ENCODE data around the gene SYNGR2.

SYNGR2 gene

GRCh38 chr17:78180508-78180907 is 12.1 kb downstream of the SYNGR2 start:
- no peak overlapping the region for H3K4me2 ChIP-seq (ENCODE audit: low read length)
- no peaks in the 10 kb centered on the region for H3K27me3 ChIP-seq (ENCODE audit: control insufficient read depth, insufficient read depth, low read length)
- no peak overlapping the region for H3K4me3 ChIP-seq (ENCODE audit: low read length)
- peaks cover 14% of the 10 kb centered on the region for H3K36me3 ChIP-seq (ENCODE audit: insufficient read depth, low read length)
- H3K4me1 ChIP-seq (ENCODE audit: control insufficient read depth, insufficient read depth, low read length): peaks cover 32% of the 10 kb centered on the region
- H3K9ac ChIP-seq (ENCODE audit: low read depth, low read length): peak overlapping the region; percentile 37
- H3K9me3 ChIP-seq (replicated peaks; ENCODE audit: low read length): no peaks in the 10 kb centered on the region

DNA sequence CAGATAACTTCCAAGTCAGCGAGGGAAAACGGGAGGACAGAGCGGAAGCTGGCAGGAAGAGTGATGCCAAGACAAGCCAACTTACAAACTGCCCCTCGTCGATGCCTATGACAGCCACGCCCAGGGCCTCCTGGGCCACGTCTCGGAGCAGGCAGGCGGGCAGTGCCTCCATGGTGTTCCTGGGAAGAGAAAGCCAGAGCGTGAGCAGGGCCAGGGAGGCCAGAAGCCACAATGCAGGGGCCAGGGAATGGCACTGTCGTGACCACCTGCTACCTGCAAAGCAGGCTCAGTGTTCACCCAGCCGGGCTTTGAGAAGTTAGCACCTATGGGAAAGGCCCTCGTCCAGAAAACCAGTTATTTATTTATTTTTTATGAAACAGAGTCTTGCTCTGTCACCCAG is 14.1 kb downstream of the SYNGR2 start:
- no peak overlapping the region for H3K4me2 ChIP-seq (ENCODE audit: low read length)
- H3K4me1 ChIP-seq (ENCODE audit: control insufficient read depth, insufficient read depth, low read length): peaks cover 43% of the 10 kb centered on the region
- no peaks in the 10 kb centered on the region for H3K27me3 ChIP-seq (ENCODE audit: control insufficient read depth, insufficient read depth, low read length)
- no peaks in the 10 kb centered on the region for H3K9me3 ChIP-seq (replicated peaks; ENCODE audit: low read length)
- peaks cover 14% of the 10 kb centered on the region for H3K36me3 ChIP-seq (ENCODE audit: insufficient read depth, low read length)
- no peak overlapping the region for H3K4me3 ChIP-seq (ENCODE audit: low read length)
- H3K9ac ChIP-seq (ENCODE audit: low read depth, low read length): no peak overlapping the region

DNA sequence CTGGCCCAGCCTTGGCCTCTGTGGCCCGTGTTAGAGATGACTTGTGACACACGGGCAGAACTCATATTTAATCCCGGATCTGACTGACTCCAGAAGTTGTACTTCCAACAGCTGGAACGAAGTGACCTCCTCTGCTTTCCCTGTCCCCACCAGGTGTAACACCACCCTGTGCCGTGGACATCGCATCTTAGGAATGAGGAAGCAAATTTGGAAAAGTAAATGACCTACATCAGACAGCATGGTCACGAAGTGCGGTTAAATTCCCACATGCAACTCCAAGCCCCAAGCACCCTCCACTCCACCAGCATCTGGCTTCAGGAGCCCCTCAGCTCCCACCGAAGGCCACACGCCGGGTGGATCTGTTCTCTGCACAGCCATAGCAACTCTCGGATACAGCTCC is 15.5 kb downstream of the SYNGR2 start:
- no peak overlapping the region for H3K9ac ChIP-seq (ENCODE audit: low read depth, low read length)
- H3K4me1 ChIP-seq (ENCODE audit: control insufficient read depth, insufficient read depth, low read length): peaks cover 48% of the 10 kb centered on the region
- H3K36me3 ChIP-seq (ENCODE audit: insufficient read depth, low read length): peaks cover 10% of the 10 kb centered on the region
- H3K4me3 ChIP-seq (ENCODE audit: low read length): no peak overlapping the region
- H3K27me3 ChIP-seq (ENCODE audit: control insufficient read depth, insufficient read depth, low read length): no peaks in the 10 kb centered on the region
- no peak overlapping the region for H3K4me2 ChIP-seq (ENCODE audit: low read length)
- H3K9me3 ChIP-seq (replicated peaks; ENCODE audit: low read length): no peaks in the 10 kb centered on the region

GRCh38 chr17:78184351-78184750 is 16.0 kb downstream of the SYNGR2 start:
- Histone ChIP-seq H3K27me3 (ENCODE audit: control insufficient read depth, insufficient read depth, low read length) (no peaks in the 10 kb centered on the region), H3K4me1 (ENCODE audit: control insufficient read depth, insufficient read depth, low read length) (peaks cover 43% of the 10 kb centered on the region), H3K36me3 (ENCODE audit: insufficient read depth, low read length) (peaks cover 7% of the 10 kb centered on the region), H3K9ac (ENCODE audit: low read depth, low read length) (no peak overlapping the region), H3K4me3 (ENCODE audit: low read length) (no peak overlapping the region), H3K4me2 (ENCODE audit: low read length) (peak overlapping the region; percentile 99), H3K9me3 (replicated peaks; ENCODE audit: low read length) (no peaks in the 10 kb centered on the region)

- H3K9ac ChIP-seq (ENCODE audit: low read depth, low read length): no peak overlapping the region
- H3K27me3 ChIP-seq (ENCODE audit: control insufficient read depth, insufficient read depth, low read length): no peaks in the 10 kb centered on the region
- no peaks in the 10 kb centered on the region for H3K9me3 ChIP-seq (replicated peaks; ENCODE audit: low read length)
- H3K4me3 ChIP-seq (ENCODE audit: low read length): no peak overlapping the region
- peaks cover 7% of the 10 kb centered on the region for H3K36me3 ChIP-seq (ENCODE audit: insufficient read depth, low read length)
- peak overlapping the region; percentile 99 for H3K4me2 ChIP-seq (ENCODE audit: low read length)
- H3K4me1 ChIP-seq (ENCODE audit: control insufficient read depth, insufficient read depth, low read length): peaks cover 38% of the 10 kb centered on the region
These were observed 16.5 kb downstream of the SYNGR2 start for GRCh38 chr17:78184868-78185267.

GRCh38 chr17:78185981-78186691 is 17.8 kb downstream of the SYNGR2 start:
- Histone ChIP-seq H3K4me1 (ENCODE audit: control insufficient read depth, insufficient read depth, low read length) (peaks cover 32% of the 10 kb centered on the region), H3K9ac (ENCODE audit: low read depth, low read length) (peak overlapping the region; percentile 87), H3K27me3 (ENCODE audit: control insufficient read depth, insufficient read depth, low read length) (no peaks in the 10 kb centered on the region), H3K4me3 (ENCODE audit: low read length) (peak overlapping the region; percentile 97), H3K9me3 (replicated peaks; ENCODE audit: low read length) (no peaks in the 10 kb centered on the region), H3K36me3 (ENCODE audit: insufficient read depth, low read length) (peaks cover 13% of the 10 kb centered on the region), H3K4me2 (ENCODE audit: low read length) (peak overlapping the region; percentile 99)

DNA sequence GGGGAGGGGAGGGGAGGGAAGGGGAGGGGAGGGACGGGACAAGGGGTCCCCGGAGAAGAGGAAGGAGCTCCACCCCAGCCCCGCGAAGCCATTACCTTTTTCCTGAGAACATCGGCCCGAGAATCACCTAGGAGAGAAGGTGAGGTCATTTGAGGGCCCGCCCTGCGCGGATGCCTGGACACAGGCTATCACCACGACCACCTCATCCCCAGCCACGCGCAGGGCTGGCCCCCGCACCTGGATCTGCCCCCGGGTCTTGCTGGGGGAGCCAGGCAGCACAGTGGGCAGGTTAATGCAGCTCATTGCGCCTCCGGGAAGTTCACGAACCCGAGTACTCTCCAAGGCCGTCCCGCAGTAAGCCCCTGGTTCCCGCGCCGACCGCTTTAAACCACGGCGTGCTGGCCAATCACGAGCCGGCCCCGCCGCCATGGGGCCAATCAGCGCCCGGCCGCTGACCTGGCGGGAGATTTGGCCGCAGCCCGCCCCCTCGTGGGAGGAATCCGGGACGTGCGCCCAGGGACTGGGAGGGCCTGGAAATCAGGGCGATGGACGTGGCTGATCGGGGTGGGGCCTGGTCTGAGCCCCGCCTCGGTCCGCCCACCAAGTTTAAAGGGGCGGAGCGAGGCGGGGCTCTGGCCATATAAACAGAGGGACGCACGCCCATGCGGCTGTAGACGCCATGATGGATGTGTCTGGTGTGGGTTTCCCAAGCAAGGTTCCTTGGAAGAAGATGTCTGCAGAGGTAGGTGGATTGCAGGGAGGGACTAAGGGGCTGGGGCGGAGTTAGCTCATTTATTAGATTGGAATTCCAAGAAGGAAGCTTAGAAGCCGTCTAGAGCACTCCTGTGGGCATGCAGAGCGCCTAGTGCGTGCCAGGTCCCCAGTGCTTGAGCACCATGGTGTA is 18.6 kb downstream of the SYNGR2 start, which contains the start of the genes AFMID and TK1:
Gene AFMID, plus strand, starts transcription at position 671 of the 904 bp plus-strand sequence. Its CDS starts 9 bp downstream, at position 680.
Gene TK1, minus strand, starts transcription at position 361 of the 904 bp plus-strand sequence. Its CDS starts 58 bp downstream, at position 303.
- H3K4me2 ChIP-seq (ENCODE audit: low read length): peak within 1 kb of the TSS; percentile 99
- peak within 1 kb of the TSS; percentile 97 for H3K4me3 ChIP-seq (ENCODE audit: low read length)
- no peaks in the 10 kb centered on the region for H3K9me3 ChIP-seq (replicated peaks; ENCODE audit: low read length)
- peaks cover 15% of the 10 kb centered on the region for H3K36me3 ChIP-seq (ENCODE audit: insufficient read depth, low read length)
- H3K9ac ChIP-seq (ENCODE audit: low read depth, low read length): peak within 1 kb of the TSS; percentile 87
- H3K4me1 ChIP-seq (ENCODE audit: control insufficient read depth, insufficient read depth, low read length): peaks cover 32% of the 10 kb centered on the region
- no peaks in the 10 kb centered on the region for H3K27me3 ChIP-seq (ENCODE audit: control insufficient read depth, insufficient read depth, low read length)

DNA sequence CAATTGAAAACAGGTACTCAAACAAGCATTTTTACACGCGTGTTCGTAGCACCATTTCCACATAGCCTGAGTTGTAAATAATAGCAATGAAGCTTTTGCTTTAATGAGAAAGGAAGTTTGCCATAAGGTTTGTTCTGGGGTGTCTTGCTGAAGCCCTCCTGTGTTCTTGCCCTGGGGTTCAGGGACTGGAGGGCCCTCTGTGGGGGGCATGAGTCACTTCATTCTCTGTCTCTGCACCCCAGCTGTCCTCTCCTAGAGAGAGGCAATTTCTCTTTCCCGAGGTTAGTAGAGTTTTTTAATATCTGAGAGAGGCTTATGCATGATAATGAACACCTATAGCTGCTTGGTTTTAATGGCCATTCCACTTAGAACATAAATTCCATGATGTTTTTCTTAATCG is 28.3 kb downstream of the SYNGR2 start:
- H3K4me1 ChIP-seq (ENCODE audit: control insufficient read depth, insufficient read depth, low read length): no peaks in the 10 kb centered on the region
- H3K27me3 ChIP-seq (ENCODE audit: control insufficient read depth, insufficient read depth, low read length): no peaks in the 10 kb centered on the region
- no peak overlapping the region for H3K4me3 ChIP-seq (ENCODE audit: low read length)
- no peaks in the 10 kb centered on the region for H3K9me3 ChIP-seq (replicated peaks; ENCODE audit: low read length)
- no peak overlapping the region for H3K4me2 ChIP-seq (ENCODE audit: low read length)
- H3K36me3 ChIP-seq (ENCODE audit: insufficient read depth, low read length): peaks cover 19% of the 10 kb centered on the region
- no peak overlapping the region for H3K9ac ChIP-seq (ENCODE audit: low read depth, low read length)

DNA sequence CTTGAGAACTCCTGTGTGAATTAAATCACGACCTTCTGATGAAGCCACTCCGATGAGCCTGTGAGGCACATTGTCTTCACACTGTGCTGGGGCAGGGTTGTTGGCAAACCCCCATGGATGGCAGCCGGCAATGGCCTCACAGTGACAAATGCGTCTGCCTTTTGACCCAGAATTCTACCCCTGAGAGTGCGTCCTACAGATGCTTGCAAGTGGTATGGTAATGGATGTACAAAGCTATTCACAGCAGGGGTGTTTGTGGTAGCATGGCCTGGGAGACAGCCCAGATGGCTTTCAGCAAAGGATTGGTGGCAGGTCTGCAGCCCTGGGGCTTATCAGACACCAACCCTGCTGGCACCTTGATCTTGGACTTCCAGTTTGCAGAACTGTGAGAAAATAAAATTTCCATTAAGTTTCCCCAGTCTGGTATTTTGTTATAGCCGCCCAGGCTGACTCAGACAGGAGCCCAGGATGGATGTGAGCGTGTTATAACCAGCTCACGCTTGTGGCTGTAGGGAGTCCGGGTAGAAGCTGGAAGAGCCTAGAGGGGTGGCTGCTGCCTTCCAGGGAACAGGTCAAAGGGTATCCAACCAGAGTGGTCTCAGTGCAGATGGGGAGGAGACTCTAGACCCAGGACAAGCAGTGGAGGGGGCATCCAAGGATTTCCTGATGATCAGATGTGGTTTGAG is 28.9 kb downstream of the SYNGR2 start:
- H3K4me3 ChIP-seq (ENCODE audit: low read length): no peak overlapping the region
- H3K9me3 ChIP-seq (replicated peaks; ENCODE audit: low read length): no peaks in the 10 kb centered on the region
- H3K4me1 ChIP-seq (ENCODE audit: control insufficient read depth, insufficient read depth, low read length): no peaks in the 10 kb centered on the region
- H3K27me3 ChIP-seq (ENCODE audit: control insufficient read depth, insufficient read depth, low read length): no peaks in the 10 kb centered on the region
- H3K36me3 ChIP-seq (ENCODE audit: insufficient read depth, low read length): peaks cover 19% of the 10 kb centered on the region
- H3K4me2 ChIP-seq (ENCODE audit: low read length): no peak overlapping the region
- H3K9ac ChIP-seq (ENCODE audit: low read depth, low read length): no peak overlapping the region

- Histone ChIP-seq H3K4me2 (ENCODE audit: low read length) (no peak overlapping the region), H3K9me3 (replicated peaks; ENCODE audit: low read length) (no peaks in the 10 kb centered on the region), H3K36me3 (ENCODE audit: insufficient read depth, low read length) (peaks cover 30% of the 10 kb centered on the region), H3K9ac (ENCODE audit: low read depth, low read length) (no peak overlapping the region), H3K4me1 (ENCODE audit: control insufficient read depth, insufficient read depth, low read length) (no peaks in the 10 kb centered on the region), H3K4me3 (ENCODE audit: low read length) (no peak overlapping the region), H3K27me3 (ENCODE audit: control insufficient read depth, insufficient read depth, low read length) (no peaks in the 10 kb centered on the region)
These were observed 32.1 kb downstream of the SYNGR2 start for GRCh38 chr17:78200451-78200850.

DNA sequence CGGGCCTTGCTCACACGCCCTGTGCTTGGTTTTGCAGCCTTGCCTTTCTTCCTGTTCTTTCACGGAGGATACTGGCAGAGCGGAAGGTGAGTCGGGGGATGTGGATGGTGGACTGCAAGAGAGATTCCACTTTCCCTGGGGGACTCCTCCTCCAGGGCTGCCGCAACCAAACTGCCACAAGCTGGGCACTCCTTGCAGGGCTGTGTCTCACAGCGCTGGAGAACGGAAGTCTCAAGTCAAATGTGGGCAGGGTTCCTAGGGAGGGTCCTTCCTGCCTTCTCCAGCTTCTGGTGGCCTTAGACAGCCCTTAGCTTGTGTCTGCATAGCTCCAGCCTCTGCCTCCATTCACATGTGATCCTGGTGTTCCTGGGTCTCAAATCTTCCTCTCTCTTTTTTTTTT is 34.3 kb downstream of the SYNGR2 start:
- Histone ChIP-seq H3K27me3 (ENCODE audit: control insufficient read depth, insufficient read depth, low read length) (no peaks in the 10 kb centered on the region), H3K4me2 (ENCODE audit: low read length) (no peak overlapping the region), H3K4me3 (ENCODE audit: low read length) (no peak overlapping the region), H3K9ac (ENCODE audit: low read depth, low read length) (no peak overlapping the region), H3K4me1 (ENCODE audit: control insufficient read depth, insufficient read depth, low read length) (no peaks in the 10 kb centered on the region), H3K36me3 (ENCODE audit: insufficient read depth, low read length) (peaks cover 16% of the 10 kb centered on the region), H3K9me3 (replicated peaks; ENCODE audit: low read length) (no peaks in the 10 kb centered on the region)

Measured in skeletal muscle satellite cell (primary cell).